CD4-positive, alpha-beta T cell treated with Interferon alpha-2 for 1 hour (primary cell): ENCODE measurements around the gene INSRR.

Experiments
- DNase-seq, 2 donors: peaks; one replicate each; pipeline ENCODE4 v3.0.0-alpha.2; 2020 to 2022

The INSRR gene

GRCh38 chr1:156858959-156859522 is at the start of gene INSRR:
INSRR (minus strand) TSS chr1:156859117; CDS start chr1:156858621, 496 bp downstream.
- DNase-seq: no peak

DNA sequence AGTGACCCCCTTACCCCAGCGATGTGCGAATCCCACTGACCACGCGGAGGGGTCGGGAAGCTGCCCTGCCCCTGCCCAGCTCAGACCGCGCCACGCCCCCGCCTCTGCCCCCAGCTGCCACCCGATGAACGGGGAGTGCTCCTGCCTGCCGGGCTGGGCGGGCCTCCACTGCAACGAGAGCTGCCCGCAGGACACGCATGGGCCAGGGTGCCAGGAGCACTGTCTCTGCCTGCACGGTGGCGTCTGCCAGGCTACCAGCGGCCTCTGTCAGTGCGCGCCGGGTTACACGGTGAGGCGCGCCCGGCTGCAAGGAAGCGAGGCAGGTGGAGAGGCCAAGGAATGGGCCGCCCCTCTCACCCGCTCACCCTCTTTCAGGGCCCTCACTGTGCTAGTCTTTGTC is 49.6 kb upstream of the INSRR start:
- DNase-seq: no peak

GRCh38 chr1:156906206-156906906 is 47.4 kb upstream of the INSRR start:
- no peak for DNase-seq

GRCh38 chr1:156905651-156906050 is 46.7 kb upstream of the INSRR start:
- no peak for DNase-seq

DNA sequence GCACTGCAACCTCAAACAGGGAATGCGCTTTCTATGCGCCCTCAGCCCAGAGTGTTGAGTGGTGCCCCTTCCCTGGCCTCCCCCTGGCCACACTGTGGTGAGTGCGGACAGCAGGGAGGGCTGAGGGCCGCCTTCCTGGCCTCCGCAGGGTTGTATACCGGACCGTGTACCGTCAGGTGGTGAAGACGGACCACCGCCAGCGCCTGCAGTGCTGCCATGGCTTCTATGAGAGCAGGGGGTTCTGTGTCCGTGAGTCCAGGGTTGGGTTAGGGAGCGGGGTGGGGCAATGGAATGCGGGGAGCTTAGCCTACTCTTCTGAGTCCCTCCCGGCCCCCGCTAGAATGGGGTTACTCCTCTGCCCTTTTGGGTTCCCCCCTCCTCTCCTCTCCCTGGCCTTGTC is 46.3 kb upstream of the INSRR start:
- no peak for DNase-seq

GRCh38 chr1:156904187-156904959 is 45.5 kb upstream of the INSRR start:
- DNase-seq: no peak

- DNase-seq: no peak
Measured at GRCh38 chr1:156903328-156904091, 44.6 kb upstream of the INSRR start.

DNA sequence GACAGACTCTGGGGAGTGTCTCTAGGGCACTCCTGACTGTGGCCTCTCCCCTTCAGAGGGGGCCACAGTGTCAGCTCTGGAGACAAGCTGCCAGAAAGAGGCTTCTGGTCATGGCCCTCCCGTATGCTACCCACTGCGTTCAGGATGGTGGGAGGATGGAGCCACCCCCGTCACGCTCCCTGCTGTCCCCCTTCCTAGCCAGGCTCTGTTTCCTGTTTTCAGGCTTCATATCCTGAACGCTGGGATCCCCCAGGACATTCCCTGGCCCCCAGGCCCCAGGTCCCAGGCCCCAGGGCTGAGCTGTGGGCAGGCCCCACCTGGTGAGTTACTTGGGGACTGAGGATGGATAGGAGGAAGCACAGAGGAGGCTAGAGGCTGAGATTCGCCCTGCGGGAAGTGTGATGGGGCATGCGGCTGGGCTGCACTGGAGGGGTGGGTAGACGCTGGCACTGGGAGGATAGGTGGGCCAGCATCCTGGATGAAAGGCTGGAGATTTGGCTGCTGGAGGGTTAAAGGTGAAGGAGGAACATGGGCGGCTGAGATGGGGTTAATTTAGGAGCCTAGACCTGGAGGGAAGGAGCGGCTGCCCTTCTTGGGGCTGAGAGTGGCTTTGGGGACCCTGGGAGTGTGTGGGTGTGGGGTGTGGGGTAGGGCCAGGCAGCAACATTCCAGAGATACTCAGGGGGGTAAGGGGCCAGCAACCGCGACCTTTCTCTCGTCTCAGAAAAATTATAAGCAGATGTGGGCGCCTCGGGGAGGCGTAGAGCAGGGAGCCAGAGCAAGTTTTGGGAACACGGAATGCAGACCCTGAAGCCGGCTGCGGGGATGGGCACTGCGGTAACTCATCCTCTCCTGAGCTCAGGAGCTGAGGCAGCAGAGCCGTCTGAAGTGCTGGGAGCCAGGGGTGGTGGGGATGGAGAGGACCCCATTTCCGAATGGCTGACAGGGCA is 43.3 kb upstream of the INSRR start:
- no peak for DNase-seq

- no peak for DNase-seq
Measured at GRCh38 chr1:156901590-156901900, 42.6 kb upstream of the INSRR start.

DNA sequence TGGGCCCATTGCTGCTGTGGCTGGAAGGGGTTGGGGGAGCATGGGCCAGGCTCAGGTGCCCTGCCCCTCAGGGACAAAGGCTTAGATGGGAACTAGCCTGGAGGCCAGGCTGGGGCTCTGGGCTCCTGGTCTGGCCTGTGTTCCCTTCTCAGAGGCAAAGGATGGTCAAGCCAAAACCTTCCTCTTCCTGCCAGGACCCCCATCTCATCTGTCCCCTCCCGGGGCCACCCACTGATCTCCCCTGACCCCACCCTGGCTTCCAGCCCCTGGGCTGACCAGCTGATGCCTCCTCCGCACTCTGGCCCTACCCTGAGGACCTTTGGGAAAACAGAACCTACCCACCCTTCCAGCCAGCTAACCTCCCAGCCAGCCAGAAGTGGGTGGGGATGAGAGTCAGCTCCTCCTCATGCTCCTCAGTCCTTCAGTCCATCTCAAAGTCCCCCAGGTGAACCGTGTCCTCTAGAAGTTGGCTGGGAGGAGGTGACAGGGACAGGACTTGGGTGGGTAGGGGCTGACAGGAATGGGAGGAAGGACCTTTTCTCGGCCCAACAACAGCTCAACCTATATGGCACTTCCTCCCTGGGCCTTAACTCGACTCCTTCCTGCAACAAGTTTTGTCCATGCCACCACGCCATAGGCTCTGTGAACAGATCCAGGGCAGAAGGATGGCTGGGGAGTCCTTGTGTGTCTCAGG is 42.1 kb upstream of the INSRR start:
- DNase-seq: no peak

DNA sequence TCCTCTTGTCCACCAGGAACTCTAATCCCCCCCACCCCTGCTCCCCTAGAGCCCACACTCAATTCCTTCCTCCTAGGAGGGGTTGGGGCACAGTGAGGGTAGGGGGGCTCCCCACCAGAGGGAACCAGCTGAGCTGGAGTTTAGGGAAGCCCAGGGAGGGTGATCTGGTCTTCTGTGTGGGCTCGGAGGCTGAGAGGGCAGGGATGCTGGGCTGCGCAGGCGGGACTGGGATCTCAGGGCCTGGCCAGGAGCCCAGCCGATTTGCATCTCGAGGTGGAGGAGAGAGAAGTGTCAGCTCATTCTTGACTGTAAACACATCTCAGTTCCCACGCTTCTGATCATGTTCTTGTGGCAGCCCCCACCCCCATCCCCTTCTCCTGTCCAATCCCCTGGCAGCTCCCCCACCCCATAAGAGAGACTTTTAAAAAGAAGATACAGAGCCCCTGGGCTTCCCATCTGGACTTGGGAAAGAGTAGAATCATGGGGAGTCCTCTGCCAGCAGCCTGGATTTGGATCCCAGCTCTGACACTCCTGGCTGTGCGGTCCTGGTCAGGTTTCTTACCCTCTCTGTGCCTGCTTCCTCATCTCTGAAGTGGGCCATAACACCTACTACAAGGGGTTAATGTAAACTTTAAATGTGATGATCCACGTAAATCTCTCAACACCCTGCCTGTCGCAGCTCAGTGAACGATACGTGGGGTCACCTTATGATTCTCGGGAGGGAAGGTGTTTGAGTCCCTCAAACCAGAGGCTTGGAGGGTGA is 41.2 kb upstream of the INSRR start:
- no peak for DNase-seq

- no peak for DNase-seq
Measured at GRCh38 chr1:156898971-156899664, 40.2 kb upstream of the INSRR start.

DNA sequence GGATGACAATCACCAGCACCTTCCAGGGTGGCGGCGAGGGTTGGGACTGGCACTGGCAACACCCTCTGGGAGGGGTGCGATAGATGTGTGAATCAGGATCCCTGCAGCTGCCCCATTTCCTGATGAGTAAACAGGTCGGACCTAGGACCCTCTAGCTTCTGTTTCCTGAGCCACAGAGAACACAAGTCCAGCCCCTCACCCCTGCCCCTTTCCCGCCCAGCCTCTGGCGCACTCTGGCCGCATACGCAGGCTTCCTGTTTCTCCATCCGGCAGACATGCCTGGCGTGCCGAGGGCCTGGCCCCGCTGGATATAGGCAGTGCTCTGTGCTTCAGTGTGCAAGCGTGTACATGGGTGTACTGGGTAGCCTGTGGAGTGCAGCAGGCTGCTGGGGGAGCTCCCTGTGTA is 39.2 kb upstream of the INSRR start:
- no peak for DNase-seq

DNA sequence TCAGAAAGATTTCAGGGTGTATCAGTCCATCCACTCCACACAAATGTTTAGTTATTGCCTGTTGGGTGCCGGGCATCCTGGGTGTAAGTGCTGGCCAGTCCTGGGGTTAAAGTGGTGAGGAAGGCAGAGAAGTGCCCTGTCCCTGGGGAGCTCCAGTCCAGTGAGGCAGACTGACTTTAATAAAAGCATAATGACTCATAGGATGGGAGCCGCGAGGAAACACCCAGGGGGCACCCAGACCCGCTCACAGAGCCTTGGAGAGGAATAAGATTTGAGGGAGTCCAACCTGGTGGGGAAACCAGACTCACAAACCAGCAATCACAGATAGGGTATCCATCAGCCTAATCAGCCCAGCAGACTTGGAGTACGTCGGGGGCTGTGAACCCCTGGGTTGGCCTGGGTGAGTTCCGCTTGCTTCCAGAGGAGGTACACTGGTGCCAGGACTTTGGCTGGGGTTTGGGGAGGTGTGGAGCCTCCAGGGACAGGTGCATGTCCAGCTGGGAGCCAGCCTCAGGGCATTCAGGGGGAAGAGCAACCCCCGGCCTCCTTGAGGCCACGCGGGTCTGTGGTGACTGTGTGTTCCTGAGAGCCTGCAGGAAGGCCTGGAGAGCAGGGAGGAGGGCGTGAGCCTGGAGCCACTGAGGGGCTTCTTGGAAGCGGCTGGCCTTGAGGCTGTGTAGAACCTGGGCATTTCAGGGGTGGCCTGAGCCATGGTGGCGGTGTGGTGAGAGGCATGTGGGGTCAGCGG is 38.3 kb upstream of the INSRR start:
- DNase-seq: no peak

- DNase-seq: no peak
Measured at GRCh38 chr1:156896490-156897033, 37.6 kb upstream of the INSRR start.

DNA sequence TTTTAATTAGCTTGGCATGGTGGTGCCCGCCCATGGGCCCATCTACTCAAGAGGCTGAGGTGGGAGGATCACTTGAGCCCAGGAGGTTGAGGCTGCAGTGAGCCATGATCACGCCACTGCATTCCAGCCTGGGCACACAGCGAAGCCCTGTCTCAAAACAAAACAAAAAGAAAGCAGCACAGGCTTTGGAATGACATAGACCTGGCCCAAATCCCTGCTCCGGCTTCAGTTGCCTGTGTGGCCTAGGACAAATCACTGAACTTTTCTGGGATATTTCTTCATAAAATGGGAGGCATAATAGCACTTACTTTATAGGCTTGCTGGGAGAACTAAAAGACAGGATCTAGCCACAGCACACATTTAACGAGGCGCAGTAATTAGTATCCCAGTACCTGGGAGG is 37.0 kb upstream of the INSRR start:
- no peak for DNase-seq

GRCh38 chr1:156895455-156895812 is 36.5 kb upstream of the INSRR start:
- no peak for DNase-seq

GRCh38 chr1:156894711-156895454 is 36.0 kb upstream of the INSRR start:
- no peak for DNase-seq

- no peak for DNase-seq
Measured at GRCh38 chr1:156894001-156894400, 35.1 kb upstream of the INSRR start.
